Posterior vena cava (tissue), 2 donors: Measurements from ENCODE around the gene MPHOSPH8. TPM values are rescaled to one million over a fixed set of nuclear protein-coding genes. Genes with fewer than 3 reads are reported as not detected.

Source experiments
- DNase-seq: peaks from one replicate; pipeline ENCODE4 v3.0.0-alpha.2; 2020; ENCODE audit warnings: low spot score
- intact Hi-C, 2 donors: fragments of 100-400 bp; cut with DNase I; formaldehyde crosslinking; loops; one replicate each; pipeline versions ENCODE4 v1.14.1 to v1.14.2; 2022 to 2023
- long read RNA-seq, 2 donors: library from polyadenylated mRNA; unstranded; transcript quantifications; one replicate each; pipeline ENCODE4 v2.0.0, GENCODE V29; 2020 to 2021
- total RNA-seq, 2 donors: library from RNA; stranded (reverse); fragmentation: NEBNext Ultra II Directional; extraction: Animal tissue kit (Norgen Biotek cat#: 25700); gene quantifications; one replicate each; pipeline ENCODE4 v1.2.1, GENCODE V29; 2021
- donor health status: DM: yes; HTN: yes; CAD: no.
- donor health status: DM: yes; HTN: yes; CAD: no.

MPHOSPH8 gene
- 10 to 100 TPM; 28.0 to 30.1 TPM for total RNA-seq
- long read RNA-seq, donor 1, partial matches to known transcripts: 12 of 14 reads
- long read RNA-seq, donor 1, other reads (novel, unspliced or antisense): 2 of 14 reads
- long read RNA-seq, donor 2, partial matches to known transcripts: 19 of 30 reads
- long read RNA-seq, donor 2, other reads (novel, unspliced or antisense): 11 of 30 reads

GRCh38 chr13:19633479-19634255 is at the start of gene MPHOSPH8:
Gene MPHOSPH8, plus strand, starts transcription at chr13:19633659. Its CDS starts 90 bp downstream, at chr13:19633749.
- intact Hi-C loops: no loop called here
- DNase-seq: peak; percentile 97

- intact Hi-C loops: no loop called here
- no peak for DNase-seq
Observed at GRCh38 chr13:19586904-19587634, 46.4 kb upstream of the MPHOSPH8 start.

GRCh38 chr13:19587635-19588300 is 45.7 kb upstream of the MPHOSPH8 start:
- intact Hi-C loops: no loop called here
- DNase-seq: no peak

DNA sequence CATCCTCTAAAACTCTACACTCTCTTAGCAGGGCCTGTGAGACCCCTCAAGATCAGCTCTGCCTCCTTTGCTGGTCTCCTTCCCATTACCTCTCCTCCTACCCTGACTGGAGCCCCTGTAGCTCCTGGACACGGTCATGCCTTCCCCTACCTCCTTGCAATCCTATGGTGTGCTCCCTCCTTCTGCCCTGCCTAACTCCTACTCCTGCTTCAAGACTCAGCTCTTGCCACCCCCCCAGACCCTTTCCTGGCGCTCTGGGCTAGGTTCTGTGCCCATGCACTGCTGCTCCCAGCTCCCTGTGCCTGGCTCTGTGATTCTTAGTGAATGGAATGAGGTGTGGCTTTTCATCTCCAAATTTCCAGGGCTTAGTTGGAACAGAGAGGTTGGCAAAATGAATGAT is 44.1 kb upstream of the MPHOSPH8 start:
- no peak for DNase-seq
- intact Hi-C loops: no loop called here

DNA sequence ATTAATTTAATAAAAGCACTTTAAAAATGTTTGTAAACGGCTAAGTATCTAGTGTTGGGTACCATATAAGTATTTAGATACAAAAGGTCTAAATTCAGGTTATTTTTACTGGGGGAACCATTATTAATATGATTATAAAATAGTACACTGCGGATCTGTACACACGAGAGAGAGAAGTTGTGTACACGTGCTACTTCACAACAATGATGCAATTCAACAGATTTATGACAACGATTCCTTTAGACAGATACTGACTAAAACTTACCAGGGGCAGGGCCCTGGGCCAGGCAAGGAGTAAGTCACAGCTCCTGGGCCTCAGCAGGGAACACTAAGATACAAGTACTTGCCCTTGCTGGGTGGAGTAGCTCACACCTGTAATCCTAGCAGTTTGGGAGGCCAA is 43.0 kb upstream of the MPHOSPH8 start:
- no peak for DNase-seq

GRCh38 chr13:19591864-19592263 is 41.6 kb upstream of the MPHOSPH8 start:
- intact Hi-C loops: no loop called here
- no peak for DNase-seq

More for the DNA sequence above, 43.0 kb upstream of the MPHOSPH8 start:
- intact Hi-C loops: no loop called here

DNA sequence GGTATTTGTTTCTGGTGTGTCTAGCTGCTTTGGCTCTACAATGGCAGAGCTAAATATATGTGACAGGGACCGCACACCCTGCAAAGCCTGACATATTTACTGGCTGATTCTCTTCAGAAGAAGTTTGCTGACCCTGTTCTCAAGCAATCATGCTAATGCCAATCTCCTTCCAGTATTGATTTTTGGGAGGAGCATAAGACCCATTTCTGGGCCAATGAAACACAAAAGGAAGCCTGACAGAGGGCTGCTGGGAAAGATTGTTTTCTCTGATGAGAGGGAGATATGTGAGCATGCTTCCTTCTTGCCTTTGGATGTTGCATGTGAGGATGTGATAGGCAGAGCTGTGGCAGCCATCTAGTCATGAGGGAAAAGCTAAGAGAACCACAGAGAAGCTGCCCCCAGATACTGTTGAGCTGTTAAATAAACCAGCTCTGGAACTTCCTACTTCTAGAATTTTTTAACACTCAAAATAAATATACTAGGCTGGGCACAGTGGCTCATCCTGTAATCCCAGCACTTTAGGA is 40.7 kb upstream of the MPHOSPH8 start:
- no peak for DNase-seq
- intact Hi-C loops: no loop called here

- no peak for DNase-seq
- intact Hi-C loops: no loop called here
Observed at GRCh38 chr13:19596086-19596485, 37.4 kb upstream of the MPHOSPH8 start.

DNA sequence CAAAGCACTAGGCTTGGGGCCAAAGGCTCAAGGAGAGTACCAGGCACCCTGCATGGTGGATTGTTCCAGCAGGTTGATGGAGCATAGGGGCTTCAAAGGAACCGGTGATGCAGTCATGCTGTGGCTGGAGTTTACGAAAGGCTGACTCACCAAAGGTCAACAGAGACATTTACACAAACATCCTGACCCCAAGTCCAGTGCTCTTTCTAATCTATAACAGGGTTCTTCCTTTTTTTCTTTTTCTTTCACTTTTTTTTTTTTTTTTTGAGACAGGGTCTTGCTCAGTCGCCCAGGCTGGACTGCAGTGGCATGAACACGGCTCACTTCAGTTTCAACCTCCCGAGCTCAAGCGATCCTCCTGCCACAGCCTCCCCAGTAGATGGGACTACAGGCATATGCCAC is 36.5 kb upstream of the MPHOSPH8 start:
- intact Hi-C loops: no loop called here

DNA sequence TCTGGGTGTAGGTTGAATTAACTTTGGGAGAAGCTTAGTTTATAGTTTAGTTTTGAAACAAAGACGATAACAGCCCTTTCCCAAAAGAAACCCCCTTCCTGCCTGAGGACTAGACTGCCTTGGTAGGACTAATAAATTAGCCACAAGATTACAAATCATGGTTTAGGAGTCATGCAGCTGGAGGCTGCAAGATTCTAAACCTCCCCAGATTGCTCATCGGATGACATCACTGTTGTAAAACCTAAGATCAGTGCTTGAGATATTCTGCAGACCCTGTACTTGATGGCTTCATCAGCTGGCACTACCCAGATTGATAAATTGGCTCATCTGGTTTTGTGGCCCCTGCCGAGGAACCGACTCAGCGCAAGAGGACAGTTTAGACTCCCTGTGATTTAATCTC is 35.9 kb upstream of the MPHOSPH8 start:
- intact Hi-C loops: no loop called here
- no peak for DNase-seq

More for the DNA sequence above, 36.5 kb upstream of the MPHOSPH8 start:
- DNase-seq: no peak

DNA sequence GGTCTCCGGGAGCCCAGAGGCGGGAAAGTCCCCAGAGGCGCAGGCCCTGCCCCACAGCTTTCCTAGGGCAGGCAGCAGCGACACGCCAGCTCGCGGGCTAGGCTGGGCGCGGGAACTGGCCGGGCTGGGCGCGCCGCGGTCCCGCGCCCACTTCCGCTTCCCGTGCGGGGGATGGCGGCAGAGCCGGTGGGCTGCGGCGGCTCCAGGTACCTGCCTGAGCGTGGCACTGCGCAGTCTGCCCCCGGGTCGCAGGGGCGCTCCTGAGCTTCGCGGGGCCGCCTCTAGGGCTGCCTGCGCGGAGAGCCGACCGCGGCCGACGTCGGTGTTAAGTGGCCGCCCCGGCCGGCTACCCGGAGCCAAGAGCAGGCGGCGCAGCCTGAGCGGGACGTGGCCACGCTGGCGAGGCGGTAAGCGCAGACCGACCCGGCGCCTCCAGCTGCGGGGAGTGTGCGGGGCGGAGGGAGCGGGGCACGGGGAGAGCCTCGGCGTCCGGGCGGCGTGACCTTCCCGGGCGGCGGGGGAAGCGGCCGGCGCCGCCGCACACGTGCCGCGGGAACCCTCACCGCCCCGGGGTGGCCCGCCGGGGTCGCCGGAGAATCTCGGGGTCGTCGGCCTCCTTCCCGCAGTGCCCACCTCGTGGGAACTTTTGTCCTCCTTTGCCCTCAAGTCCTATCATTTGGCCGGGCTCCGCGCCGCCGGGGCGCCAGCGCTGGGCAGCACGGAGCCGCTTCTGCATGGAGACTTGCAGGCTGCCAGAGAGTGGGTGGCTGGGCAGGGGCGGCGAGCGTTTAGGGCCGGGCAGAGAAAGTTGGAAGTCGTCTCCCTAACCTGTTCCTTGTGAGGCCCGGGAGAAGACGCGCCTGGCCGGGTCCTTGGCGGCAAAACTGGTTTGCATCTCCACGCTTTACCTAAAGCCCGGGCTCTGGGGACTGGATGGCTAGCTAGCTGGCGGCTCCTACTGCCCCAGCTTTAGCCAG is 31.4 kb upstream of the MPHOSPH8 start:
- DNase-seq: no peak
- intact Hi-C loops: no loop called here

- intact Hi-C loops: no loop called here
- no peak for DNase-seq
Observed at GRCh38 chr13:19604306-19604705, 29.2 kb upstream of the MPHOSPH8 start.

GRCh38 chr13:19605161-19605955 is 28.1 kb upstream of the MPHOSPH8 start:
- intact Hi-C loops: no loop called here
- no peak for DNase-seq

GRCh38 chr13:19606152-19606551 is 27.3 kb upstream of the MPHOSPH8 start:
- DNase-seq: no peak
- intact Hi-C loops: no loop called here

- intact Hi-C loops: no loop called here
- DNase-seq: no peak
Observed at GRCh38 chr13:19606737-19607136, 26.7 kb upstream of the MPHOSPH8 start.

DNA sequence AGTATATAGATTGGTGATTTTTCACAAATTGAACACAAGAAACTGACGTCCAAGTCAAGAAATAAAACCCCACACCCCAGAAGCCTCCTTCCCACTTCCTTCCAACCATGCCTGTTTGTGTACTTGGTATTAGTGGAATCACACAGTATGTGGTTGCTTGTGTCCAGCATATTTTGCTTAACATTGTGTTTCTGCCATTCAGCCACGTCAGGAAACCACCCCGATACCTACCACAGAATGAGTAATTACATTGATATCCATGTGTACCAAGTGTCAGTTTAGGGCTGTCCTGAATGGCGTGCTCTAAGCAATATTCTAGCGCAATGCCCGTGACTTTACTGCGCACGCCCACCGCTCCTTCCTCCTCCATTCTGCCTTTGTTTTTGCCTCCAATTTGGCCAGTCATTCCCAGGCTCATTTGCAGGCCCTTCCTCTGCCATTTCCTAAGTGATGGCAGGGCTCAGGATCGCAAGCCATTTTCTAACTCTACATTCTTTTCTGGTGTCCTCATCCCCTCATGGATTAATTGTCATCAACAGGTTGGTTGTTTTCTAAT is 25.9 kb upstream of the MPHOSPH8 start:
- no peak for DNase-seq
- intact Hi-C loops: no loop called here

DNA sequence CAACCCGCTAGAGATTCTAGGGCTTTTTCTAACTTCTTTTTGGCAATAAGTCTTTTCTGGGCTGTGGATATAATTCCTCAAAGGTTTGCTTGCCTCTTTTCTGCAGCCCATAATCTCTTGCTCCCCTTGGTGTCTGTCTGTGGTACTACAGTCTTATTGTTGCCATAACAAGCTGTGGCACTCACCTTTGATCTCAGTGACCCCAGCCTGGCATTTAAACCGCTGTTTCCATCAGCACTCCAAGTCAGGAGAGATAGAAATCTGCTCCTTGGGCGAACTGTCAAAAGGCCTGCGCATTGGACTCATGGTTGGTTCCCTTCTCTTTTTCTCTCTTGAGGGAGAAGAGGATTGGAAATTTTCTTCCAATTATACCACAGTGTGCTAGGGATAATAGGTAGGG is 14.5 kb upstream of the MPHOSPH8 start:
- intact Hi-C loops: no loop called here
- no peak for DNase-seq
